ENCODE results near the gene ABCA13. TPM values are rescaled to one million over a fixed set of nuclear protein-coding genes. Genes with fewer than 3 reads are reported as not detected.
"Not testable (repeated sequence)": the region's sequence is repeated elsewhere in the genome, so short reads cannot be mapped to it uniquely, and the experiment has no call there.

Gene ABCA13
- total RNA-seq: not detected

DNA sequence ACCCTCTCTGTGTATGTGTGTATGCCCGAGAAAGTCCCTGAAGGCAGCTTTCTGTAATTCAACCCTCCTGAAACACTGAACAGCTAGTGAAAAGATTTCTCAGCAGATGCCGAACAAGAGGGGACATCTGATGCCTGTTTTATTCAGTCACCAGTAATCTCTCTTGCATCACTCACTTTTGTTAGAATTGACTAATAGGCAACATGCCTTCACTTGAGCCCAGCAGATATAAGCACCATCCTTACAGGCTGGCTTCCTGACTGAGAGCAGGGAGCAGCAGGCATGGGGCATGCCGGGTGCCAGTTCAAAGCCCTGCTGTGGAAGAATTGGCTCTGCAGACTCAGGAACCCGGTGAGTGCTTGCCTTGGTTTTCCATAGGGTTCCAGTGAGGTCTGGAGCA, at the start of gene ABCA13:
TSS of gene ABCA13 (plus strand) at position 257 of the 400 bp plus-strand sequence. CDS start at position 283, 26 bp downstream.
- H3K4me3 Mint-ChIP-seq: no peak within 1 kb of the TSS

GRCh38 chr7:48126037-48126436, 45.2 kb upstream of the ABCA13 start:
- H3K27me3 Mint-ChIP-seq (ENCODE audit: low read depth): peaks cover 22% of the 10 kb centered on the region
- ATAC-seq (replicated peaks in 1 of 2): no peak
- peaks cover 3 to 10% of the 10 kb centered on the region in 2 donors for H3K9me3 Mint-ChIP-seq
- H3K36me3 Mint-ChIP-seq (ENCODE audit: insufficient read depth in 2 of 2): peaks cover 6 to 8% of the 10 kb centered on the region in 2 donors
- peaks cover 9% of the 10 kb centered on the region for H3K4me1 Mint-ChIP-seq (ENCODE audit: low read depth)
- H3K4me3 Mint-ChIP-seq: no peak overlapping the region
- H3K27ac Mint-ChIP-seq: no peak overlapping the region
- no peak for DNase-seq

More for the DNA sequence above, at the start of gene ABCA13:
- ATAC-seq (replicated peaks in 1 of 2) (no peak), DNase-seq (no peak)
- Mint-ChIP-seq H3K27ac (no peak within 1 kb of the TSS), H3K4me1 (ENCODE audit: low read depth) (no peaks in the 10 kb centered on the region), H3K36me3 (ENCODE audit: insufficient read depth in 2 of 2) (no peaks in the 10 kb centered on the region), H3K27me3 (ENCODE audit: low read depth) (peaks cover 7% of the 10 kb centered on the region), H3K9me3 (no peaks in the 10 kb centered on the region)

- H3K36me3 Mint-ChIP-seq (ENCODE audit: insufficient read depth in 2 of 2): peaks cover 6% of the 10 kb centered on the region in 2 donors
- no peak overlapping the region for H3K27ac Mint-ChIP-seq
- peak overlapping the region in 1 of 2 donors; percentile 45 for H3K4me3 Mint-ChIP-seq
- DNase-seq (peak; percentile 10 to 23), ATAC-seq (replicated peaks in 1 of 2) (peak; percentile 95 to 96)
- H3K27me3 Mint-ChIP-seq (ENCODE audit: low read depth): peaks cover 21% of the 10 kb centered on the region
- H3K4me1 Mint-ChIP-seq (ENCODE audit: low read depth): peaks cover 10% of the 10 kb centered on the region
- H3K9me3 Mint-ChIP-seq: peaks cover 0 to 8% of the 10 kb centered on the region in 2 donors
These were observed 40.6 kb upstream of the ABCA13 start for GRCh38 chr7:48130658-48131108.

DNA sequence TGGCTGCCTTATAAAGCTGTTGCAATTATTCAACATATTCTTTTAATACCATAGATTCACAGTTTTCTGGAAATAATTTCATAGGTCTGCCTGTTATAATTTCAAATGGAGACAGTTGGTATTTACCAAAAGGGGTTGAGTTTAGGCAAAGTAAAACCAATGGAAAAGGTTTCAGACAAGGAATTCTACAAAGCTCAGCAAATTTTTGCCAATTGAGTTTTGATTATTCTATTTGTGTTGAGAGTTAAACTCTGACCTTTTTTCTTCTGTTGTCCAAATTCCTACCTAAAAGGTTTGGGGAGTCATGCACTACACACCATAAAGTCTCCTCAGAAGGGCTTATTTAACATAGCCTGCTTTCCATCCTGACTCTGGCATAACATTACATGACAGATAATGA, 38.5 kb upstream of the ABCA13 start:
- ATAC-seq (replicated peaks in 1 of 2) (no peak), DNase-seq (no peak)
- no peak overlapping the region for H3K4me3 Mint-ChIP-seq
- H3K4me1 Mint-ChIP-seq (ENCODE audit: low read depth): peaks cover 10% of the 10 kb centered on the region
- H3K9me3 Mint-ChIP-seq: no peaks in the 10 kb centered on the region
- no peak overlapping the region for H3K27ac Mint-ChIP-seq
- peaks cover 21% of the 10 kb centered on the region for H3K27me3 Mint-ChIP-seq (ENCODE audit: low read depth)
- peaks cover 0 to 1% of the 10 kb centered on the region in 2 donors for H3K36me3 Mint-ChIP-seq (ENCODE audit: insufficient read depth in 2 of 2)

DNA sequence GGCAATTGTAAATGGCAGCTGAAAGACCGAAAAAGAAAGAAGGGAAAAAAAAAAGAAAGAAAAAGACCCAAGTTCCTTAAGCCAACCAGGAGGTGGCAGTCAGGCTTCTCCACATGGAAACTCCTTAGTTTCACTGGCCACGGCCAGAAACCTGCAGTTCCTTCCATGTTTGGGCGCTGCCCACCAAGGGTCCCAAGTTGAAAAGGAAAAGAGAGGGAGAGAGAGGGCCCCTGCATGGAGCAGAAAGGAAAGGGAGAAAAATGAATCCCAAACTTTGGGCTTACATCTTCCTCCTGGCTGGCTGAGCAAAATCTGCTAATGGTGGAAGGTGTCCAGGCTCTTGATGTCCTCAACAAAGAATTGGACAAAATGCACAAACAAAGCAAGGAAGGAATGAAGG, 31.8 kb upstream of the ABCA13 start:
- Mint-ChIP-seq H3K4me3 (no peak overlapping the region), H3K9me3 (no peaks in the 10 kb centered on the region), H3K36me3 (ENCODE audit: insufficient read depth in 2 of 2) (peaks cover 0 to 1% of the 10 kb centered on the region in 2 donors), H3K27me3 (ENCODE audit: low read depth) (peaks cover 8% of the 10 kb centered on the region), H3K4me1 (ENCODE audit: low read depth) (peaks cover 8% of the 10 kb centered on the region), H3K27ac (no peak overlapping the region)
- no peak for DNase-seq
- ATAC-seq (replicated peaks in 1 of 2): no peak

GRCh38 chr7:48140001-48140681, 31.1 kb upstream of the ABCA13 start:
- H3K36me3 Mint-ChIP-seq (ENCODE audit: insufficient read depth in 2 of 2): peaks cover 0 to 1% of the 10 kb centered on the region in 2 donors
- H3K4me1 Mint-ChIP-seq (ENCODE audit: low read depth): peaks cover 8% of the 10 kb centered on the region
- ATAC-seq (replicated peaks in 1 of 2): no peak
- no peak overlapping the region for H3K4me3 Mint-ChIP-seq
- DNase-seq: no peak
- H3K27ac Mint-ChIP-seq: no peak overlapping the region
- no peaks in the 10 kb centered on the region for H3K9me3 Mint-ChIP-seq
- peaks cover 9% of the 10 kb centered on the region for H3K27me3 Mint-ChIP-seq (ENCODE audit: low read depth)

GRCh38 chr7:48141521-48141920, 29.7 kb upstream of the ABCA13 start:
- peaks cover 8% of the 10 kb centered on the region for H3K4me1 Mint-ChIP-seq (ENCODE audit: low read depth)
- no peaks in the 10 kb centered on the region for H3K9me3 Mint-ChIP-seq
- H3K27ac Mint-ChIP-seq: no peak overlapping the region
- H3K4me3 Mint-ChIP-seq: no peak overlapping the region
- no peak for DNase-seq
- H3K27me3 Mint-ChIP-seq (ENCODE audit: low read depth): peaks cover 15% of the 10 kb centered on the region
- peaks cover 0 to under 1% of the 10 kb centered on the region in 2 donors for H3K36me3 Mint-ChIP-seq (ENCODE audit: insufficient read depth in 2 of 2)
- ATAC-seq (replicated peaks in 1 of 2): no peak

DNA sequence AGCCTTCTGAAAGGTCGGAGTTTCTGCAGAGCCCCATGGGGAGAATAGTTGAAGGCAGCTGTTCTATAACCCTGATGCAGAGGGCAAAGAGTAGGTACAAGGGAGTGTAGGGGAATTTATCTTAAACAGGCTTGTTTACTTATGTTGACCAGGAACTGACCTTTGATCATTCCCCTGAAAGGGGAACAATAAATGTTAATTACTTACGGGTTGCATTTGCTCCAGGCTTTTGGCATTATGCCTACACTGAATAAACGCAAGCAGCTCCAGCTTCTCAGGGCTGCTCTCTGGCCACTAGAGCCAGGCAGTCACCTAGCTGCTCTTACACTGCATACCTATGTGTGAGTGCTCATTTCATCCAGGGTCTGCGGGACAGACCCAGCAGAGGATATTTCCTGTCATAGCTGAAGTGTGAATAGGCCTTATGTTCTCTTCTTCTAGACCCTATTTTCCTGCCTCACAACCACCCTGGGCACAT, 26.9 kb upstream of the ABCA13 start:
- H3K27me3 Mint-ChIP-seq (ENCODE audit: low read depth): peaks cover 36% of the 10 kb centered on the region

GRCh38 chr7:48147078-48147591, 24.1 kb upstream of the ABCA13 start:
- DNase-seq (no peak), ATAC-seq (replicated peaks in 1 of 2) (no peak)
- Mint-ChIP-seq H3K4me1 (ENCODE audit: low read depth) (no peaks in the 10 kb centered on the region), H3K27ac (no peak overlapping the region), H3K27me3 (ENCODE audit: low read depth) (peaks cover 40% of the 10 kb centered on the region), H3K36me3 (ENCODE audit: insufficient read depth in 2 of 2) (no peaks in the 10 kb centered on the region), H3K4me3 (no peak overlapping the region), H3K9me3 (no peaks in the 10 kb centered on the region)

More for the DNA sequence above, 26.9 kb upstream of the ABCA13 start:
- Mint-ChIP-seq H3K4me1 (ENCODE audit: low read depth) (peaks cover 8% of the 10 kb centered on the region), H3K27ac (no peak overlapping the region), H3K36me3 (ENCODE audit: insufficient read depth in 2 of 2) (no peaks in the 10 kb centered on the region), H3K4me3 (no peak overlapping the region), H3K9me3 (no peaks in the 10 kb centered on the region)
- no peak for DNase-seq
- ATAC-seq (replicated peaks in 1 of 2): no peak

DNA sequence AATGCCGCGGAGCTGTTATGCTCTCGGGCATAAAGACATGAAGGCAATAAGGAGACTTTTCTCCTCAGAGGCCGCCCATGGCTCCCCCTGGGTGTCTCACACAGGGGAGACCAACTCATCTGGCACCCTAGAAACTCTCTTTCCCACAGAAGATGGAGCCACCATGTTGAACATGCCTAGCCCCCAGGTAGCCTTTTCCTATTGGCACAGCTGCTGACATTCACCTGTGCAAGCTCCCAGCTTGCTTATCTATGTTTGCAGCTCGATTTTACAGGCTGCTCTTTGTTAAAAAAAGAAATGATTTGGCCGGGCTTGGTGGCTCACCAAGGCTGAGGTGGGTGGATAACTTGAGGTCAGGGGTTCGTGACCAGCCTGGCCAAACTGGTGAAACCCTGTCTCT, 23.6 kb upstream of the ABCA13 start:
- not testable (repeated sequence) for H3K4me3 Mint-ChIP-seq; H3K9me3 Mint-ChIP-seq; H3K36me3 Mint-ChIP-seq (ENCODE audit: insufficient read depth in 2 of 2); ATAC-seq (replicated peaks in 1 of 2); H3K4me1 Mint-ChIP-seq (ENCODE audit: low read depth); DNase-seq; H3K27ac Mint-ChIP-seq
- peaks cover 40% of the 10 kb centered on the region for H3K27me3 Mint-ChIP-seq (ENCODE audit: low read depth)

GRCh38 chr7:48148311-48148710, 22.9 kb upstream of the ABCA13 start:
- ATAC-seq (replicated peaks in 1 of 2): no peak
- Mint-ChIP-seq H3K4me1 (ENCODE audit: low read depth) (no peaks in the 10 kb centered on the region), H3K9me3 (no peaks in the 10 kb centered on the region), H3K27me3 (ENCODE audit: low read depth) (peaks cover 40% of the 10 kb centered on the region), H3K27ac (no peak overlapping the region), H3K36me3 (ENCODE audit: insufficient read depth in 2 of 2) (no peaks in the 10 kb centered on the region), H3K4me3 (no peak overlapping the region)
- no peak for DNase-seq

- no peak for DNase-seq
- no peak overlapping the region for H3K27ac Mint-ChIP-seq
- peaks cover 40% of the 10 kb centered on the region for H3K27me3 Mint-ChIP-seq (ENCODE audit: low read depth)
- H3K9me3 Mint-ChIP-seq: no peaks in the 10 kb centered on the region
- H3K4me1 Mint-ChIP-seq (ENCODE audit: low read depth): no peaks in the 10 kb centered on the region
- no peak overlapping the region for H3K4me3 Mint-ChIP-seq
- no peak for ATAC-seq (replicated peaks in 1 of 2)
- no peaks in the 10 kb centered on the region for H3K36me3 Mint-ChIP-seq (ENCODE audit: insufficient read depth in 2 of 2)
These were observed 22.2 kb upstream of the ABCA13 start for GRCh38 chr7:48149058-48149457.

DNA sequence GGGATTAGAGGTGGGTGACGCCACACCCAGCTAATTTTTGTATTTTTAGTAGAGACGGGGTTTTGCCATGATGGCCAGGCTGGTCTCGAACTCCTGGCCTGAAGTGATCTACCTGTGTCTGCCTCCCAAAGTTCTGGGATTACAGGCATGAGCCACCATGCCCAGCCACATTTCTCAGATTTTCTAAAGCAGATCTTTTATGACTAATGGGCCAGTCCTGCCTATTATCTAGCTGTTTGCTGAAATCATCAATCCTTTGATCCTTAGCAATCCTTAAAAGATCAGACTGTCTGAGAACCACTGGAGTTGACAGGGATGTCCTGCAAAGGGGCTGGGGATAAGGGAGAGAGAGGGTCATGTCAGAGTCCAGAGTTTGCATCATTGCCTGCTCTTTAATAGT, 21.2 kb upstream of the ABCA13 start:
- no peak for DNase-seq
- H3K36me3 Mint-ChIP-seq (ENCODE audit: insufficient read depth in 2 of 2): no peaks in the 10 kb centered on the region
- H3K4me3 Mint-ChIP-seq: no peak overlapping the region
- no peak for ATAC-seq (replicated peaks in 1 of 2)
- no peak overlapping the region for H3K27ac Mint-ChIP-seq
- no peaks in the 10 kb centered on the region for H3K4me1 Mint-ChIP-seq (ENCODE audit: low read depth)
- H3K9me3 Mint-ChIP-seq: no peaks in the 10 kb centered on the region
- peaks cover 43% of the 10 kb centered on the region for H3K27me3 Mint-ChIP-seq (ENCODE audit: low read depth)
